EH (cell line): Measurements from ENCODE around the gene ST8SIA3.
A peak's percentile ranks its signal among the peaks of the same experiment; 100 is the strongest.

Source experiments
- DNase-seq: peaks from one replicate; pipeline ENCODE4 v3.0.0-alpha.2; 2015; ENCODE audit warnings: low read depth

The ST8SIA3 gene

GRCh38 chr18:57352271-57352701, at the start of gene ST8SIA3:
TSS of gene ST8SIA3 (plus strand) at chr18:57352557. CDS start at chr18:57352847, 290 bp downstream.
- DNase-seq: no peak

- no peak for DNase-seq
Observed at GRCh38 chr18:57311472-57311871, 40.9 kb upstream of the ST8SIA3 start.

- no peak for DNase-seq
Observed at GRCh38 chr18:57312346-57313144, 39.8 kb upstream of the ST8SIA3 start.

- peak; percentile 1 for DNase-seq
Observed at GRCh38 chr18:57320603-57321002, 31.8 kb upstream of the ST8SIA3 start.

- DNase-seq: no peak
Observed at GRCh38 chr18:57325491-57326166, 26.7 kb upstream of the ST8SIA3 start.

GRCh38 chr18:57326718-57327323, 25.5 kb upstream of the ST8SIA3 start:
- DNase-seq: no peak

GRCh38 chr18:57328665-57329064, 23.7 kb upstream of the ST8SIA3 start:
- DNase-seq: no peak

GRCh38 chr18:57329856-57330255, 22.5 kb upstream of the ST8SIA3 start:
- DNase-seq: no peak

GRCh38 chr18:57331718-57332117, 20.6 kb upstream of the ST8SIA3 start:
- DNase-seq: no peak

GRCh38 chr18:57333940-57334339, 18.4 kb upstream of the ST8SIA3 start:
- no peak for DNase-seq

GRCh38 chr18:57334383-57334782, 18.0 kb upstream of the ST8SIA3 start:
- no peak for DNase-seq

- no peak for DNase-seq
Observed at GRCh38 chr18:57336343-57336742, 16.0 kb upstream of the ST8SIA3 start.

- no peak for DNase-seq
Observed at GRCh38 chr18:57337890-57338289, 14.5 kb upstream of the ST8SIA3 start.

GRCh38 chr18:57343833-57344232, 8.5 kb upstream of the ST8SIA3 start:
- DNase-seq: no peak

GRCh38 chr18:57346876-57347275, 5.5 kb upstream of the ST8SIA3 start:
- DNase-seq: no peak

GRCh38 chr18:57347784-57348183, 4.6 kb upstream of the ST8SIA3 start:
- no peak for DNase-seq

GRCh38 chr18:57352761-57353136, 392 bp downstream of the ST8SIA3 start:
- no peak for DNase-seq

GRCh38 chr18:57353137-57353939, 981 bp downstream of the ST8SIA3 start:
- DNase-seq: no peak

- peak; percentile 42 for DNase-seq
Observed at GRCh38 chr18:57353940-57354461, 1.6 kb downstream of the ST8SIA3 start.

- DNase-seq: no peak
Observed at GRCh38 chr18:57359433-57359832, 7.1 kb downstream of the ST8SIA3 start.

GRCh38 chr18:57362714-57363113, 10.4 kb downstream of the ST8SIA3 start:
- no peak for DNase-seq

GRCh38 chr18:57364460-57364859, 12.1 kb downstream of the ST8SIA3 start:
- no peak for DNase-seq
